Lung (tissue), 12 donors: ENCODE measurements around the gene CLUH. TPM values are rescaled to one million over a fixed set of nuclear protein-coding genes. Genes with fewer than 3 reads are reported as not detected.

ENCODE experiments used
- ATAC-seq: fragments of 200-7000 bp; cut with Tn5 transposase; one replicate; pipeline ENCODE4 v1.9.1; 2020; ENCODE audit warnings: moderate number of reproducible peaks; ENCODE audit not compliant: insufficient read depth, low FRiP score
- DNase-seq, 3 donors: peaks; one replicate each; pipeline ENCODE4 v3.0.0-alpha.2; 2013 to 2017
- H3K27ac ChIP-seq, 2 donors: one replicate each; pipeline ENCODE4 v1.5.1; 2013; ENCODE audit warnings: mild to moderate bottlenecking in 2 of 2, moderate library complexity in 2 of 2, control low read depth in 1 of 2, inconsistent platforms in 1 of 2, low read depth in 1 of 2, low read length in 1 of 2
- H3K27me3 ChIP-seq, 3 donors: one replicate each; pipeline ENCODE4 v1.5.1; 2013; ENCODE audit warnings: low read length in 2 of 3; ENCODE audit not compliant: control insufficient read depth in 3 of 3, insufficient read depth in 3 of 3
- H3K36me3 ChIP-seq, 4 donors: one replicate each; pipeline ENCODE4 v1.5.1; 2013; ENCODE audit warnings: low read length in 4 of 4, mild to moderate bottlenecking in 1 of 4, moderate library complexity in 1 of 4; ENCODE audit not compliant: control insufficient read depth in 4 of 4, insufficient read depth in 4 of 4
- H3K4me1 ChIP-seq, 5 donors: one replicate each; pipeline ENCODE4 v1.5.1; 2013; ENCODE audit warnings: low read length in 5 of 5, mild to moderate bottlenecking in 2 of 5, moderate library complexity in 1 of 5; ENCODE audit not compliant: control insufficient read depth in 5 of 5, insufficient read depth in 5 of 5
- H3K4me3 ChIP-seq: one replicate; pipeline ENCODE4 v1.5.1; 2013; ENCODE audit warnings: mild to moderate bottlenecking, control low read depth, moderate library complexity
- H3K9ac ChIP-seq, 2 donors: one replicate each; pipeline ENCODE4 v1.5.1; 2013; ENCODE audit warnings: low read length in 2 of 2, control low read depth in 1 of 2; ENCODE audit not compliant: insufficient read depth in 1 of 2
- H3K9me3 ChIP-seq, 4 donors: one replicate each; pipeline ENCODE4 v1.5.1; 2013; ENCODE audit warnings: low read length in 3 of 4, mild to moderate bottlenecking in 1 of 4, moderate library complexity in 1 of 4; ENCODE audit not compliant: control insufficient read depth in 4 of 4, insufficient read depth in 3 of 4
- CTCF ChIP-seq: IDR thresholded peaks from 2 replicates; pipeline ENCODE4 v1.5.1; 2012; ENCODE audit warnings: mild to moderate bottlenecking; ENCODE audit errors: control extremely low read depth, extremely low read depth
- WGBS, 2 donors: extraction: QIAGEN DNeasy Blood & Tissue Kit; methylation state at CpG; one replicate each; pipeline ENCODE4 v1.1.7; 2013; 5-methylcytosine and 5-hydroxymethylcytosine counted together
- polyA plus RNA-seq, 2 donors: library from polyadenylated mRNA; stranded (reverse); fragments of 200-250 nt; gene quantifications; one replicate each; pipeline ENCODE4 v1.2.1, GENCODE V29; 2013
- total RNA-seq, 2 donors: library from RNA; depleted of rRNA in 1 of 2; stranded (reverse); fragments of >200 nt in 1 of 2; gene quantifications; one replicate each; pipeline ENCODE4 v1.2.1, GENCODE V29; 2014 to 2021
- donor health status: control.
- donor health status: control.
- donor health status: Bipolar disorder and iron deficiency.
- donor health status: healthy.
- donor health status: DM: yes; HTN: yes; CAD: no.

CLUH gene
- total and polyA plus RNA-seq, 4 donors = 29.7 to 80.5 (median 42.1) TPM

GRCh38 chr17:2706911-2707510 is 4.6 kb downstream of the CLUH start:
- ATAC-seq = no peak
- Histone ChIP-seq H3K36me3 (peaks cover 3 to 20% (median 5%) of the 10 kb centered on the region in 4 donors), H3K9ac (no peak overlapping the region), H3K27ac (peak overlapping the region in 1 of 2 donors; percentile 75), H3K27me3 (no peaks in the 10 kb centered on the region), H3K9me3 (no peaks in the 10 kb centered on the region), H3K4me3 (no peak overlapping the region), H3K4me1 (peaks cover 0 to 28% (median 17%) of the 10 kb centered on the region in 5 donors)
- no peak for DNase-seq
- 83 to 93% methylated on average over 21 of the region's 21 CpGs for WGBS, 2 donors
- TF ChIP-seq CTCF = no peak

- H3K4me3 ChIP-seq = no peak overlapping the region
- peaks cover 5 to 27% (median 8%) of the 10 kb centered on the region in 4 donors for H3K36me3 ChIP-seq
- TF ChIP-seq CTCF = no peak
- peaks cover 0 to 28% (median 17%) of the 10 kb centered on the region in 5 donors for H3K4me1 ChIP-seq
- no peaks in the 10 kb centered on the region for H3K27me3 ChIP-seq
- ATAC-seq (no peak), DNase-seq (no peak)
- 91 to 96% methylated on average over 25 of the region's 25 CpGs for WGBS, 2 donors
- H3K9me3 ChIP-seq = no peaks in the 10 kb centered on the region
- peak overlapping the region in 1 of 2 donors; percentile 15 for H3K27ac ChIP-seq
- H3K9ac ChIP-seq = no peak overlapping the region
Observed at GRCh38 chr17:2705888-2706795, 5.4 kb downstream of the CLUH start.

GRCh38 chr17:2705263-2705662 is 6.3 kb downstream of the CLUH start:
- 89 to 90% methylated on average over 7 of the region's 7 CpGs for WGBS, 2 donors
- H3K27ac ChIP-seq = no peak overlapping the region
- H3K9me3 ChIP-seq = no peaks in the 10 kb centered on the region
- no peak for ATAC-seq
- peaks cover 0 to 25% (median 13%) of the 10 kb centered on the region in 5 donors for H3K4me1 ChIP-seq
- no peak for DNase-seq
- H3K4me3 ChIP-seq = no peak overlapping the region
- H3K27me3 ChIP-seq = no peaks in the 10 kb centered on the region
- peaks cover 7 to 36% (median 11%) of the 10 kb centered on the region in 4 donors for H3K36me3 ChIP-seq
- no peak overlapping the region for H3K9ac ChIP-seq
- no peak for TF ChIP-seq CTCF
